Neural progenitor cell (in vitro differentiated cells): ENCODE results near the gene CCDC71L.
A peak's percentile ranks its signal among the peaks of the same experiment; 100 is the strongest.

ENCODE experiments used
- EZH2 ChIP-seq: fragments of 200-600 bp; sonication (generic); IDR thresholded peaks from 2 replicates; pipeline ENCODE4 v1.6.1; 2017; ENCODE audit warnings: antibody characterized with exemption, mild to moderate bottlenecking, moderate library complexity
- TF ChIP-seq, protein P1 (sequence below): fragments of 200-600 bp; sonication (generic); IDR thresholded peaks from 2 replicates; pipeline ENCODE4 v1.5.1; 2017; ENCODE audit warnings: antibody characterized with exemption, mild to moderate bottlenecking

DNA sequence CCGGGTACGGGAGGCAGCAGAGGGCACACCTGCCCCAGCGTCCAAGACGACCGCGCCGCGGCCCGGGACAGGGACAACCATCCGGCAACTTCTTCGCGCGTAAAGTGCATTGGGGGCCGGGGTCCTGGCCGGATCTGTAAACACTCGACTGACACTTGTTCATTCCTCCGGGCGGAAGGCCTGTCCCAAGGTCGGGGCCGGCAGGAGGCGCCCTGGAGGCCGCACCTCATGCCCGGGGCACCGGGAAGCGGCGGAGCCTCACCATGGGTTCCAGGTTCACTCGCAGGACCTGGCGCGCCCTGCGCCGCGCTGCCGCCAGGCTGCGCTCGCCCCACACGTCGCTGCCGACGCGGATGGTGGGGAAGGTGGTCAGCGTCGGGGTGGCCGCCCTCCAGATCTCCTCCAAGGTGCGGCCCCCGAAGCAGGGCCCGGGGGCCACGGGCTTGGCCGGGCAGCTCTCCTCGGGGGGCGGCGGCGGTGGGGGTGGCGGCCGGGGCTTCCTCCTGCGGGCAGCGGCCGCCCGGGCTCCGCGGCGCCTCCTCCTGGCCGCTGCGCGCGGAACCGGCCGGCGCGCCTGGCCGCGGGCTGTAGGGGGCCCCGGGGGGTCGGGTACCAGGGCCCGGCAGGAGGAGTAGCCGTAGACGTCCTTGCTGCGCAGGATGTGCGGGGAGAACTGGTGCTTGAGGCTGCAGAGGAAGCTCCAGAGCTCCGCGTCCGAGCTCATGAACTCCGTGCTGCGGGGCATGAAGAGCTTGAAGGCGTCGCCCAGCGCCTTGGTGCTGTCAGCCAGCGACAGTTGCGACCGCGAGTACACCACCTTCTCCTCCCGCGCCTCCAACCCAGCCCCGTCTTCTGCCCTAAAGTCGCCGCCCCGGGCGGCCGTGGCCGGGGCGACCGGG is 746 bp downstream of the CCDC71L start:
- TF ChIP-seq, protein P1, sequence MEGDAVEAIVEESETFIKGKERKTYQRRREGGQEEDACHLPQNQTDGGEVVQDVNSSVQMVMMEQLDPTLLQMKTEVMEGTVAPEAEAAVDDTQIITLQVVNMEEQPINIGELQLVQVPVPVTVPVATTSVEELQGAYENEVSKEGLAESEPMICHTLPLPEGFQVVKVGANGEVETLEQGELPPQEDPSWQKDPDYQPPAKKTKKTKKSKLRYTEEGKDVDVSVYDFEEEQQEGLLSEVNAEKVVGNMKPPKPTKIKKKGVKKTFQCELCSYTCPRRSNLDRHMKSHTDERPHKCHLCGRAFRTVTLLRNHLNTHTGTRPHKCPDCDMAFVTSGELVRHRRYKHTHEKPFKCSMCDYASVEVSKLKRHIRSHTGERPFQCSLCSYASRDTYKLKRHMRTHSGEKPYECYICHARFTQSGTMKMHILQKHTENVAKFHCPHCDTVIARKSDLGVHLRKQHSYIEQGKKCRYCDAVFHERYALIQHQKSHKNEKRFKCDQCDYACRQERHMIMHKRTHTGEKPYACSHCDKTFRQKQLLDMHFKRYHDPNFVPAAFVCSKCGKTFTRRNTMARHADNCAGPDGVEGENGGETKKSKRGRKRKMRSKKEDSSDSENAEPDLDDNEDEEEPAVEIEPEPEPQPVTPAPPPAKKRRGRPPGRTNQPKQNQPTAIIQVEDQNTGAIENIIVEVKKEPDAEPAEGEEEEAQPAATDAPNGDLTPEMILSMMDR: peak; percentile 78
- no peak for TF ChIP-seq EZH2
